HepG2 (cell line): ENCODE measurements around the gene HMGN4. TPM values are rescaled to one million over a fixed set of nuclear protein-coding genes. Genes with fewer than 3 reads are reported as not detected.

ENCODE experiments used
- ADNP ChIP-seq: sonication (generic); formaldehyde crosslinking; IDR thresholded peaks from 2 replicates; pipeline ENCODE4 v1.4.0; 2020; ENCODE audit warnings: missing genetic modification reagents
- JARID2 ChIP-seq: sonication (generic); formaldehyde crosslinking; IDR thresholded peaks from 2 replicates; pipeline ENCODE4 v1.8.1; 2023; ENCODE audit warnings: missing genetic modification reagents, inconsistent platforms; ENCODE audit not compliant: insufficient replicate concordance
- MIER3 ChIP-seq: IDR thresholded peaks from 2 replicates; pipeline ENCODE4 v1.6.1; 2016; ENCODE audit warnings: missing compliant biosample characterization, borderline replicate concordance
- MYC ChIP-seq: sonication (generic); formaldehyde crosslinking; IDR thresholded peaks from 2 replicates; pipeline ENCODE4 v1.9.0; 2021; ENCODE audit warnings: missing genetic modification reagents, borderline replicate concordance
- NCOR1 ChIP-seq: fragments of 200-600 bp; sonication (generic); IDR thresholded peaks from 2 replicates; pipeline ENCODE4 v1.7.0; 2017; ENCODE audit warnings: antibody characterized with exemption, low read length, borderline replicate concordance
- PRMT3 ChIP-seq: sonication (generic); formaldehyde crosslinking; IDR thresholded peaks from 2 replicates; pipeline ENCODE4 v1.8.1; 2022; ENCODE audit warnings: low read depth, mild to moderate bottlenecking, moderate library complexity, missing genetic modification reagents, borderline replicate concordance
- SMARCE1 ChIP-seq: fragments of 450-650 bp; IDR thresholded peaks from 2 replicates; pipeline ENCODE4 v1.6.1; 2017; ENCODE audit warnings: borderline replicate concordance
- ZBTB43 ChIP-seq: sonication (generic); formaldehyde crosslinking; conservative IDR thresholded peaks from 2 replicates; pipeline ENCODE4 v1.4.0; 2020; ENCODE audit warnings: missing genetic modification reagents
- ZBTB46 ChIP-seq: sonication (generic); formaldehyde crosslinking; IDR thresholded peaks from 2 replicates; pipeline ENCODE4 v1.4.0; 2020; ENCODE audit warnings: mild to moderate bottlenecking, missing genetic modification reagents, borderline replicate concordance
- ZFP37 ChIP-seq: sonication (generic); formaldehyde crosslinking; IDR thresholded peaks from 2 replicates; pipeline ENCODE4 v1.4.0; 2020; ENCODE audit warnings: missing genetic modification reagents, borderline replicate concordance
- ZIK1 ChIP-seq: sonication (generic); formaldehyde crosslinking; IDR thresholded peaks from 2 replicates; pipeline ENCODE4 v1.5.0; 2020; ENCODE audit warnings: mild to moderate bottlenecking, low read depth, missing genetic modification reagents, borderline replicate concordance
- ZKSCAN1 ChIP-seq: fragments of 150-350 bp; IDR thresholded peaks from 2 replicates; pipeline ENCODE4 v1.6.1; 2014; ENCODE audit warnings: low read length
- ZNF138 ChIP-seq: sonication (generic); formaldehyde crosslinking; IDR thresholded peaks from 2 replicates; pipeline ENCODE4 v1.5.0; 2020; ENCODE audit warnings: mild to moderate bottlenecking, low read depth, missing genetic modification reagents
- ZNF335 ChIP-seq: sonication (generic); formaldehyde crosslinking; IDR thresholded peaks from 2 replicates; pipeline ENCODE4 v1.4.0; 2020; ENCODE audit warnings: missing genetic modification reagents
- ZNF550 ChIP-seq: sonication (generic); formaldehyde crosslinking; IDR thresholded peaks from 2 replicates; pipeline ENCODE4 v1.4.0; 2020; ENCODE audit warnings: mild to moderate bottlenecking, missing genetic modification reagents, borderline replicate concordance
- ZNF567 ChIP-seq: sonication (generic); formaldehyde crosslinking; IDR thresholded peaks from 2 replicates; pipeline ENCODE4 v1.8.1; 2023; ENCODE audit warnings: mild to moderate bottlenecking, missing genetic modification reagents, borderline replicate concordance
- ZNF878 ChIP-seq: sonication (generic); formaldehyde crosslinking; IDR thresholded peaks from 2 replicates; pipeline ENCODE4 v1.8.1; 2023; ENCODE audit warnings: mild to moderate bottlenecking, missing genetic modification reagents, moderate library complexity
- polyA plus RNA-seq, 8 experiments: library from polyadenylated mRNA; depleted of rRNA in 3 of 8; stranded (reverse) in 7 of 8; unstranded in 1 of 8; fragments of >200 nt; fragmentation: Illumina TruSeq in 4 of 8; extraction: Trizol in 4 of 8; gene quantifications; 2 replicates each; pipeline versions ENCODE4 v1.2.1 to v1.2.3, GENCODE V29; 2011 to 2016; ENCODE audit warnings: low read depth in 4 of 8, missing spikeins in 1 of 8, mixed read lengths in 1 of 8; ENCODE audit not compliant: insufficient read depth in 1 of 8
- total RNA-seq, 5 experiments: library from RNA; depleted of rRNA; stranded (reverse); fragments of >200 nt; fragmentation: Illumina TruSeq; extraction: Trizol; gene quantifications; 2 replicates each; pipeline ENCODE4 v1.2.3, GENCODE V29; 2016; ENCODE audit warnings: low read depth in 1 of 5

HMGN4 gene
- total and polyA plus RNA-seq, 2 of the 13 experiments (the other 11 are each of a cell fraction or from before 2014, with no cell fraction given) = 39.9 to 52.1 TPM

GRCh38 chr6:26554697-26555504, 16.7 kb downstream of the HMGN4 start (continued):
- TF ChIP-seq ZFP37 (CRISPR knock-in tag) = no peak
- no peak for TF ChIP-seq ZIK1 (CRISPR knock-in tag)
- TF ChIP-seq MIER3 = 0 out of 2 replicates have a peak, but pooled peaks have one; percentile 8
- TF ChIP-seq JARID2 = no peak
- no peak for TF ChIP-seq ZNF567 (CRISPR knock-in tag)
- 0 out of 2 replicates have a peak, but pooled peaks have one; percentile 10 for TF ChIP-seq ZNF878
- 0 out of 2 replicates have a peak, but pooled peaks have one; percentile 21 for TF ChIP-seq ZKSCAN1
- TF ChIP-seq ZBTB43 (CRISPR knock-in tag) = no peak
- TF ChIP-seq PRMT3 (CRISPR knock-in tag) = no peak
- peak; percentile 52; the same call in 1 of the 2 replicates for TF ChIP-seq NCOR1
- TF ChIP-seq SMARCE1 = no peak
- no peak for TF ChIP-seq ZBTB46 (CRISPR knock-in tag)
- TF ChIP-seq ADNP (CRISPR knock-in tag) = no peak
- TF ChIP-seq ZNF550 (CRISPR knock-in tag) = no peak
- TF ChIP-seq ZNF335 (CRISPR knock-in tag) = no peak
- TF ChIP-seq MYC (CRISPR knock-in tag) = 0 out of 2 replicates have a peak, but pooled peaks have one; percentile 30
- TF ChIP-seq ZNF138 (CRISPR knock-in tag) = no peak
